A673 (cell line): ENCODE data around the gene METTL24. TPM values are rescaled to one million over a fixed set of nuclear protein-coding genes. Genes with fewer than 3 reads are reported as not detected.

Experiments
- BruUV-seq: library from RNA; stranded (reverse); fragments of 400-500 nt; replicated peaks from 2 replicates; lab custom pipeline; 2021; lab: Mats Ljungman, UMichigan
- CTCF ChIA-PET: fragments of 300-600 bp; sonication (Branson Sonifier 250); formaldehyde crosslinking; loops from one replicate; lab custom pipeline; 2022; ENCODE audit warnings: antibody characterized with exemption; lab: Charles Lee
- POLR2A ChIA-PET: fragments of 300-600 bp; sonication (Branson Sonifier 250); formaldehyde crosslinking; loops from one replicate; lab custom pipeline; 2022; ENCODE audit warnings: antibody characterized with exemption; ENCODE audit not compliant: low non-redundant PET; lab: Charles Lee
- DNase-seq: peaks from one replicate; pipeline ENCODE4 v3.0.0-alpha.2; 2015; ENCODE audit warnings: low spot score
- H3K27ac ChIP-seq: fragments of 200-600 bp; sonication (generic); 2 replicates; pipeline ENCODE4 v1.5.1; 2016; ENCODE audit warnings: mixed run types, low read depth, mild to moderate bottlenecking, mixed read lengths, antibody characterized with exemption, low read length; ENCODE audit not compliant: poor library complexity, severe bottlenecking
- H3K27me3 ChIP-seq: fragments of 200-600 bp; sonication (generic); replicated peaks from 2 replicates; pipeline ENCODE4 v1.6.1; 2017; ENCODE audit warnings: mixed run types, low read depth, mild to moderate bottlenecking, mixed read lengths, antibody characterized with exemption, low read length; ENCODE audit not compliant: insufficient read depth, poor library complexity
- H3K36me3 ChIP-seq: fragments of 200-600 bp; sonication (generic); 2 replicates; pipeline ENCODE4 v1.6.1; 2016; ENCODE audit warnings: mixed run types, mild to moderate bottlenecking, mixed read lengths, antibody characterized with exemption, low read length; ENCODE audit not compliant: insufficient read depth, poor library complexity, severe bottlenecking
- H3K4me1 ChIP-seq: fragments of 200-600 bp; sonication (generic); 2 replicates; pipeline ENCODE4 v1.6.1; 2017; ENCODE audit warnings: mixed run types, mild to moderate bottlenecking, mixed read lengths, antibody characterized with exemption, low read length; ENCODE audit not compliant: insufficient read depth, poor library complexity, severe bottlenecking
- H3K4me3 ChIP-seq: fragments of 200-600 bp; sonication (generic); 2 replicates; pipeline ENCODE4 v1.5.1; 2016; ENCODE audit warnings: low read depth, mixed run types, mild to moderate bottlenecking, mixed read lengths, low read length; ENCODE audit not compliant: poor library complexity, severe bottlenecking
- H3K9me3 ChIP-seq: fragments of 200-600 bp; sonication (generic); 2 replicates; pipeline ENCODE4 v1.6.1; 2016; ENCODE audit warnings: mixed run types, low read depth, mild to moderate bottlenecking, mixed read lengths, antibody characterized with exemption, low read length; ENCODE audit not compliant: poor library complexity, severe bottlenecking
- EZH2 ChIP-seq: fragments of 200-600 bp; sonication (generic); IDR thresholded peaks from 2 replicates; pipeline ENCODE4 v1.6.1; 2017; ENCODE audit warnings: borderline replicate concordance, low read depth, mild to moderate bottlenecking, mixed read lengths, antibody characterized with exemption, low read length; ENCODE audit not compliant: poor library complexity, severe bottlenecking
- intact Hi-C: fragments of 100-400 bp; cut with micrococcal nuclease; formaldehyde crosslinking; loops from one replicate; pipeline ENCODE4 v1.10.0; 2022; ENCODE audit not compliant: unreplicated experiment
- total RNA-seq: library from RNA; stranded (reverse); gene quantifications from 2 replicates; pipeline ENCODE4 v1.2.3, GENCODE V29; 2021
- TF ChIP-seq, protein P1 (sequence below): fragments of 300-800, 200-600 bp; sonication (generic); conservative IDR thresholded peaks from 2 replicates; pipeline ENCODE4 v1.5.1; 2017; ENCODE audit warnings: low read depth, mild to moderate bottlenecking, antibody characterized with exemption, low read length, moderate library complexity, mixed read lengths

METTL24 gene
- total RNA-seq, 1 experiment from 2014 or later = 6.4 TPM

DNA sequence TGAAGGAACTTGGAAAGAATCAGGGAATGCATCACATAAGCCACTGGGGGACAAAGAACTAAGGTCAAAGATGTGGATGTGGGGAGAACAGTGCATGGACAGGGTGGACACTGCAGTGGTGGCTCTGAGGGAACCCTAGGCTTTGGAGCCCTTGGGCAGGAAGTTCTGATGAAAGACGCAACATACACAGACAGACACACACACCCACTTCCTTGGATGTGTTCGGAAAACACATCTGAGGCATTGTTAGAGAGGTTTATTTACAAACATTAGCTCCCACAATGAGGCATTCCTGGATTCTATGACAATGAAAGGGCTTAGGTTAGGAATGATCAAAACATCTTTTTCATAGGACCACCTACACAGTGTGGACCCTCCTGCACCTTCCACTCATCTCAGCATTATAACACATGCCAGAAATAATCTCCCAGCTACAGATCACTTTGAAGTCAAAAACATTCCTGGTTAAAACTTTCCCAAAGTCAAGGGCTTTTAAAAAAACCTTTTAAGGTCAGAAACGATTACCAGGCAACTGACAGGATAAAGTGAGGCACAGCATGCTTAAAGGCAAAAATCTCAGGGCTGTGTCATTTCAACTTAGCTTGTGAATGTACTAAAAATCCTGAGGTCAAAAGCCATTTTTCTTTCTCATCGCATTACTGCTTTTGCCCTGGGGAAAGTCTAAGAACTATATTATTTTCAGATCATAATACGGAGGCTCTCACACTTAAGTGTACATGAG lies 6.4 kb upstream of the METTL24 start:
- ChIA-PET POLR2A (no interaction called here), CTCF (no interaction called here)
- peaks cover 36% of the 10 kb centered on the region for H3K4me1 ChIP-seq
- intact Hi-C loops = no loop called here
- H3K27me3 ChIP-seq = no peaks in the 10 kb centered on the region
- no peaks in the 10 kb centered on the region for H3K9me3 ChIP-seq
- no peak overlapping the region for H3K4me3 ChIP-seq
- DNase-seq = no peak
- no TSS peak for BruUV-seq
- H3K36me3 ChIP-seq = no peaks in the 10 kb centered on the region
- TF ChIP-seq EZH2 = no peak
- TF ChIP-seq, protein P1, sequence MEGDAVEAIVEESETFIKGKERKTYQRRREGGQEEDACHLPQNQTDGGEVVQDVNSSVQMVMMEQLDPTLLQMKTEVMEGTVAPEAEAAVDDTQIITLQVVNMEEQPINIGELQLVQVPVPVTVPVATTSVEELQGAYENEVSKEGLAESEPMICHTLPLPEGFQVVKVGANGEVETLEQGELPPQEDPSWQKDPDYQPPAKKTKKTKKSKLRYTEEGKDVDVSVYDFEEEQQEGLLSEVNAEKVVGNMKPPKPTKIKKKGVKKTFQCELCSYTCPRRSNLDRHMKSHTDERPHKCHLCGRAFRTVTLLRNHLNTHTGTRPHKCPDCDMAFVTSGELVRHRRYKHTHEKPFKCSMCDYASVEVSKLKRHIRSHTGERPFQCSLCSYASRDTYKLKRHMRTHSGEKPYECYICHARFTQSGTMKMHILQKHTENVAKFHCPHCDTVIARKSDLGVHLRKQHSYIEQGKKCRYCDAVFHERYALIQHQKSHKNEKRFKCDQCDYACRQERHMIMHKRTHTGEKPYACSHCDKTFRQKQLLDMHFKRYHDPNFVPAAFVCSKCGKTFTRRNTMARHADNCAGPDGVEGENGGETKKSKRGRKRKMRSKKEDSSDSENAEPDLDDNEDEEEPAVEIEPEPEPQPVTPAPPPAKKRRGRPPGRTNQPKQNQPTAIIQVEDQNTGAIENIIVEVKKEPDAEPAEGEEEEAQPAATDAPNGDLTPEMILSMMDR = no peak
- H3K27ac ChIP-seq = no peak overlapping the region

DNA sequence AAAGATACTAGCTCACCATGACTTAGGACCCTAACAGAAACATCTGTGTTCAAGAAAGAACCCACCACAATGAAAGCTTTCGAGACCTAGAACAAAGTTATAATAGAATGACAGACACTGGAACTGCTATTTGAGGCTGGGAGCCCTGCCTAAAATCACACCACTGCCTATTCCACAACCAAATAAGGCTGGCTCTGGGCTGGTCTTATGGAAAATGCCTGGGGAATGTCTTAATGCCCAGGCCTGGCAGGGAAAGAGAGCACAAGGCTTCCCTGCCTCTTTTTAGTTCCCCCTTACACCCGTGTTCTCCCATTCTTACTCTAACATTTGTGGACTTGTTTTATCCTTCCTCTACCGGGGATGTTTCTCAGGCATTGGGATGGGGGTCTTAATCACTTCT lies 5.6 kb upstream of the METTL24 start:
- no TSS peak for BruUV-seq
- peaks cover 35% of the 10 kb centered on the region for H3K4me1 ChIP-seq
- no peak overlapping the region for H3K27ac ChIP-seq
- H3K27me3 ChIP-seq = no peaks in the 10 kb centered on the region
- H3K4me3 ChIP-seq = no peak overlapping the region
- no peaks in the 10 kb centered on the region for H3K36me3 ChIP-seq
- no peak for TF ChIP-seq EZH2
- TF ChIP-seq, protein P1 = no peak
- intact Hi-C loops = no loop called here
- H3K9me3 ChIP-seq = no peaks in the 10 kb centered on the region
- ChIA-PET CTCF (no interaction called here), POLR2A (no interaction called here)
- DNase-seq = no peak

DNA sequence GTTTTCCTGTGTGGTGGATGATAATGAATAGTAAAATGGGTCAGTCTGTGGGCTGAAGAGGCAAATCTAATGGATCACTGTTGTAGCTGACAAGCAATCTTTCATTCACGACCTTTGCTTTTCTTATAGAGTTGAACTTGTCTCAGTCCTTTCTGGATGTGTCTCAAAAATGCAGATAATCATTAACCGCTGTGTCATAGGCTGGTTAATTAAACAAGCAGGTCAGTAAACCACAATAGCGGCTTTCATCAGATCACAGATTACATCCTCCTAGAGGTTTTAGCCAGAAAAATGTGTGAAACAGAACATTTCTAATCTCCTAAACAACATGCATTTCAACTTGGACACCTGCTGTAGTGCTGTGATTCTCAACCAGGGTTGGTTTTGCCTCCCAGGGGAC lies 2.5 kb upstream of the METTL24 start:
- H3K4me3 ChIP-seq = no peak overlapping the region
- H3K9me3 ChIP-seq = no peaks in the 10 kb centered on the region
- H3K27me3 ChIP-seq = no peaks in the 10 kb centered on the region
- BruUV-seq = no TSS peak
- H3K27ac ChIP-seq = no peak overlapping the region
- ChIA-PET CTCF (no interaction called here), POLR2A (no interaction called here)
- TF ChIP-seq, protein P1 = no peak
- no peak for TF ChIP-seq EZH2
- no peak for DNase-seq
- peaks cover 23% of the 10 kb centered on the region for H3K4me1 ChIP-seq
- H3K36me3 ChIP-seq = no peaks in the 10 kb centered on the region
- intact Hi-C loops = no loop called here
